Transverse colon (tissue), 4 donors: ENCODE results near the gene ZFTA. TPM values are rescaled to one million over a fixed set of nuclear protein-coding genes. Genes with fewer than 3 reads are reported as not detected.
A peak's percentile ranks its signal among the peaks of the same experiment; 100 is the strongest.

Experiments used
- DNase-seq: peaks from one replicate; pipeline ENCODE4 v3.0.0-alpha.2; 2019
- H3K27ac ChIP-seq, 4 donors: fragments of 200-600 bp; sonication (generic); 2 replicates each; pipeline ENCODE4 v1.5.1; 2016 to 2018; ENCODE audit warnings: inconsistent platforms in 4 of 4
- H3K27me3 ChIP-seq: fragments of 200-600 bp; sonication (generic); 2 replicates; pipeline ENCODE4 v1.5.1; 2017; ENCODE audit warnings: inconsistent platforms
- H3K36me3 ChIP-seq, 4 donors: fragments of 200-600 bp; sonication (generic); 2 replicates each; pipeline ENCODE4 v1.5.1; 2017 to 2019; ENCODE audit warnings: inconsistent platforms in 4 of 4
- H3K4me1 ChIP-seq, 4 donors: fragments of 200-600 bp; sonication (generic); 2 replicates each; pipeline ENCODE4 v1.5.1; 2017 to 2020; ENCODE audit warnings: inconsistent platforms in 4 of 4
- H3K4me3 ChIP-seq, 4 donors: fragments of 200-600 bp; sonication (generic); 1 replicate in 1 of 4; 2 replicates in 3 of 4; pipeline versions ENCODE4 v1.5.1 to v1.6.1; 2017 to 2019; ENCODE audit warnings: inconsistent platforms in 4 of 4
- H3K9me3 ChIP-seq, 2 donors: fragments of 200-600 bp; sonication (generic); 2 replicates each; pipeline ENCODE4 v1.5.1; 2017 to 2019; ENCODE audit warnings: inconsistent platforms in 2 of 2
- CTCF ChIP-seq, 5 experiments: fragments of 200-600 bp in 3 of 5; fragments of 450-650 bp in 2 of 5; sonication (generic) in 3 of 5; IDR thresholded peaks; 1 replicate in 2 of 5; 2 replicates in 3 of 5; pipeline ENCODE4 v1.5.1; 2016 to 2017; ENCODE audit warnings: antibody characterized with exemption in 5 of 5, inconsistent platforms in 3 of 5, mild to moderate bottlenecking in 2 of 5, moderate library complexity in 1 of 5
- EP300 ChIP-seq: sonication (generic); formaldehyde crosslinking; IDR thresholded peaks from one replicate; pipeline ENCODE4 v1.6.1; 2017; ENCODE audit warnings: antibody characterized with exemption, low read depth
- POLR2A ChIP-seq: fragments of 450-650 bp; IDR thresholded peaks from one replicate; pipeline ENCODE4 v1.6.1; 2016; ENCODE audit warnings: antibody characterized with exemption, mild to moderate bottlenecking, moderate library complexity
- POLR2AphosphoS5 ChIP-seq, 3 donors: sonication (generic); formaldehyde crosslinking; IDR thresholded peaks; one replicate each; pipeline ENCODE4 v1.6.1; 2016; ENCODE audit warnings: antibody characterized with exemption in 3 of 3
- WGBS, 2 donors: methylation state at CpG; one replicate each; pipeline ENCODE4 v1.1.5; 2018; ENCODE audit warnings: low coverage in 1 of 2; 5-methylcytosine and 5-hydroxymethylcytosine counted together
- in situ Hi-C, 4 donors: fragments of 200-750 bp; cut with MboI; loops; one replicate each; pipeline versions ENCODE4 v1.15.0 to v1.15.1; 2017; ENCODE audit warnings: low sequenced_read_pairs in 3 of 4, low pct_ligation_motif_present in 1 of 4, low pct_unique_long_range_greater_than_20kb in 1 of 4
- intact Hi-C: fragments of 100-400 bp; cut with DNase I; formaldehyde crosslinking; loops from one replicate; pipeline ENCODE4 v1.15.1; 2023; ENCODE audit warnings: low total_unique reads
- total RNA-seq, 4 donors: library from RNA; depleted of rRNA; stranded (reverse); fragments of >200 nt; gene quantifications; one replicate each; pipeline ENCODE4 v1.1.0, GENCODE V29; 2016

ZFTA gene
- total RNA-seq, 4 donors from 2014 or later: 4.6 to 15.7 (median 11.0) TPM

- H3K4me1 ChIP-seq: peaks cover 0 to 4% (median under 1%) of the 10 kb centered on the region in 4 donors
- in situ Hi-C loops: no loop called here
- intact Hi-C loops: no loop called here
- 70 to 85% methylated on average over 2 to 5 of the region's 5 CpGs for WGBS, 2 donors
- DNase-seq: no peak
- TF ChIP-seq EP300: no peak
- TF ChIP-seq POLR2A: no peak
- TF ChIP-seq POLR2AphosphoS5 (IDR thresholded peaks at IDR 0.05): no peak
- TF ChIP-seq CTCF (IDR thresholded peaks at IDR 0.05): no peak
- no peaks in the 10 kb centered on the region for H3K27me3 ChIP-seq
- H3K36me3 ChIP-seq: peaks cover 0 to 25% (median 4%) of the 10 kb centered on the region in 4 donors
- no peaks in the 10 kb centered on the region for H3K9me3 ChIP-seq
- no peak overlapping the region for H3K4me3 ChIP-seq
- no peak overlapping the region for H3K27ac ChIP-seq
Observed at GRCh38 chr11:63756919-63757761, 11.4 kb downstream of the ZFTA start.

- in situ Hi-C loops: loop anchor here in 2 of 4 donors (25.0 kb wide), 2 partner anchors 112 to 262 kb away; partner anchors contain the start of gene PLAAT5 (in 1 of the 2)
- no peaks in the 10 kb centered on the region for H3K27me3 ChIP-seq
- no peak overlapping the region for H3K27ac ChIP-seq
- peaks cover 0 to 27% (median 13%) of the 10 kb centered on the region in 4 donors for H3K36me3 ChIP-seq
- no peak overlapping the region for H3K4me3 ChIP-seq
- H3K4me1 ChIP-seq: no peaks in the 10 kb centered on the region
- intact Hi-C loops: no loop called here
- DNase-seq: no peak
- no peaks in the 10 kb centered on the region for H3K9me3 ChIP-seq
- no peak for TF ChIP-seq POLR2AphosphoS5 (IDR thresholded peaks at IDR 0.05)
- no peak for TF ChIP-seq CTCF (IDR thresholded peaks at IDR 0.05)
- no peak for TF ChIP-seq EP300
- no peak for TF ChIP-seq POLR2A
- whole genome bisulfite sequencing, 2 donors: 77 to 78% methylated on average over 4 of the region's 4 CpGs
Observed at GRCh38 chr11:63749624-63750023, 19.0 kb downstream of the ZFTA start.

- in situ Hi-C loops: loop anchor here in 2 of 4 donors (25.0 kb wide), 2 partner anchors 110 to 260 kb away; partner anchors contain the start of gene PLAAT5 (in 1 of the 2)
- WGBS, 2 donors: 55 to 72% methylated on average over 3 of the region's 3 CpGs
- H3K4me3 ChIP-seq: no peak overlapping the region
- H3K27ac ChIP-seq: no peak overlapping the region
- no peaks in the 10 kb centered on the region for H3K9me3 ChIP-seq
- peaks cover 0 to 20% (median 9%) of the 10 kb centered on the region in 4 donors for H3K36me3 ChIP-seq
- intact Hi-C loops: no loop called here
- no peaks in the 10 kb centered on the region for H3K4me1 ChIP-seq
- DNase-seq: no peak
- no peaks in the 10 kb centered on the region for H3K27me3 ChIP-seq
- TF ChIP-seq EP300: no peak
- no peak for TF ChIP-seq POLR2A
Observed at GRCh38 chr11:63747011-63747410, 21.6 kb downstream of the ZFTA start.

GRCh38 chr11:63745304-63746170, 23.0 kb downstream of the ZFTA start:
- in situ Hi-C loops: loop anchor here in 2 of 4 donors (25.0 kb wide), 2 partner anchors 108 to 258 kb away; partner anchors contain the start of gene PLAAT5 (in 1 of the 2)

More at GRCh38 chr11:63745304-63746170, 23.0 kb downstream of the ZFTA start:
- H3K4me3 ChIP-seq: no peak overlapping the region
- intact Hi-C loops: no loop called here
- 74 to 82% methylated on average over 10 to 13 of the region's 13 CpGs for WGBS, 2 donors
- DNase-seq: no peak
- H3K27me3 ChIP-seq: no peaks in the 10 kb centered on the region
- TF ChIP-seq EP300 (no peak), CTCF (IDR thresholded peaks at IDR 0.05) (peak in 1 of 5 experiments; percentile 11)
- H3K36me3 ChIP-seq: peaks cover 0 to 8% (median 3%) of the 10 kb centered on the region in 4 donors
- no peak overlapping the region for H3K27ac ChIP-seq
- H3K9me3 ChIP-seq: no peaks in the 10 kb centered on the region
- no peaks in the 10 kb centered on the region for H3K4me1 ChIP-seq
